HT-29 (cell line): Measurements from ENCODE around the gene NME2. TPM values are rescaled to one million over a fixed set of nuclear protein-coding genes. Genes with fewer than 3 reads are reported as not detected.

Experiments
- DNase-seq: peaks from one replicate; pipeline ENCODE4 v3.0.0-alpha.2; 2015; ENCODE audit warnings: low spot score
- total RNA-seq: library from RNA; depleted of rRNA; stranded (reverse); fragments of >200 nt; shearing (Covaris generic); gene quantifications from 2 replicates; pipeline ENCODE4 v1.2.3, GENCODE V29; 2014; rRNA removed

NME2 gene
- total RNA-seq, 1 experiment from 2014 or later, result 838 TPM

DNA sequence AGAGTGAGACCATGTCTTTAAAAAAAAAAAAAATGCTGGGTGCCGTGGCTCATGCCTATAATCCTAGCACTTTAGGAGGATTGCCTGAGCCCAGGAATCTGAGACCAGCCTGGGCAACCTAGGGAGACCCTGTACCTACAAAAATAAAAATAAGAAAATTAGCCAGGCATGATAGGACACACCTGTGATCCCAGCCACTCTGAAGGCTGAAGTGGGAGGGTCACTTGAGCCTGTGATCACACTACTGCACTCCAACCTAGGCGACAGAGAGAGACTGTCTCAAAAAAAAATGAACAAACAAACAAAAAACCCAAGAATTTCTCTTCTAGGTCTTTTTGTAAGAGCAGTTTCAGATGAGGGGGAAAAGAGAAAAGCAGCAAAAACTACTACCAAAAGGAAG is 34.6 kb downstream of the NME2 start:
- DNase-seq, result no peak

DNA sequence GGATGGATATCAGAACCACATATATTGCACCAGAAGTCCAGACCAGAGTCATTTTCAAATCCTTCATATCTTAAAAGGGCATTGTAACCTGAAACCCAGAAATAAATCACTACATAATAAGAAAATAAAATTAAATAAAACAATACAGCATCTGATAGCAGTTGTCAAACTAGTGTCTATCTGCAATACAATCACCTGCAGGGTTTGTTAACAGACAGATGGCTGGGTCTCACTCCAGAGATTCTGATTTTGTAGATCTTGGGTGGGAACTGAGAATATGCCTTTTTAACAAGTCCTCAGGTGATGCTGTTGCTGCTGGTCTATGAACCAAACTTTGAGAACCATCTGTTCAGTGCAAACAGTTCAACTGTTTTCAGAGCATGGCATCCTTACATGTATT is 37.6 kb downstream of the NME2 start:
- DNase-seq, result no peak

DNA sequence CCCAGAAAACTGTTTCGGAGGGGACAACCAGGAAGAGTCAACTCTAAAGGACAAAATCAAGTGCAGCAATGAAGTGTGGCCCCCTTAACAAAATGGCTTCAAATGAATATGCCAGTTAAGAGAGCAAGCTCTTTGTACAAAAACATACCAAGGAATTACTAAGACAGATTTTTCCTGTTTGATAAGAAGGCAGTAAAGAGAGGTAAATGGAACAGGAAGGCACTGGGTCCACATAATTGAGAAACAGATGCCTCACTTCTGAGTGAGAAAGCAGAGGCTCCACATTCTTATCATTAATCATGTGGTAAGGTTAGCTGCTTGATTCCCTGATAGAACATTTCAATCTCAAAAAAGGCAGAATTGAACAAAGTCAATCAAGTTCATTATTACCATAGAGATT is 48.7 kb downstream of the NME2 start:
- no peak for DNase-seq

DNA sequence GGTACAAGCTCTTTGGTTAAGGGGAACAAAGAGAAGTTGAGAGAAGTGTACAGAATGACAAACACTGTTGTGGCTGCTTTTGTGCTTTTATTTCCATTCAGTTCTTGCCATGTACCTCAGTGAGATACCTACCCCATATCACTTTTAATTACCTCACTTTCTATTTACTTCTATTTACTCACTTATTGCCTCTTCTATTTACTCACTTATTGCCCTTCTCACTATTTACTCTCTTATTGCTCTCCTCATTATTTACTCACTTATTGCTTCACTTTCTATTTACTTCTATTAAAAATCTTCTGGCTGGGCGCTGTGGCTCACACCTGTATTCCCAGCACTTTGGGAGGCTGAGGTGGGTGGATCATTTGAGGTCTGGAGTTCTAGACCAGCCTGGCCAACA is 51.7 kb downstream of the NME2 start:
- DNase-seq, result no peak

DNA sequence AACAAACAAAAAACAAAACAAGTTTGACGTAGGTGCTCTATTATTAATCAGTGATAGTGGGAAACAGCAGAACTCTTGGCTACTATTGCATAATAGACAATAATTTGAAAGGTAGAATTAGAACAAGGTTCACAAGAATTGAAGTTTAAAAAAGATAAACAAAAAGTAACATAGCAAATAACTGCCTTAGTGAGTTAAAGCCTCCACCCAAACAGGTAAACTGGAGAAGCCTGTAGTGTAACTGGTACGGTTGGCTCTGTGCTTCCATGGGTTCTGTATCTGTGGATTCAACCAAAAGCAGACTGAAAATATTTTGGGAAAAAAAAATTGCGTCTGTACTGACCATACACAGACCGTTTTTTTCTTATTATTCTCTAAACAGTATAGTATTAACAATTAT is 55.1 kb downstream of the NME2 start:
- DNase-seq, result no peak

Other genes with a start within 250 kb of the NME2 start
- gene SPAG9, start 45.5 kb upstream of the NME2 start, total RNA-seq, result 25.9 and 27.0 TPM in 2 replicates
- 237 and 256 TPM in 2 replicates for gene NME1, start 12.9 kb upstream of the NME2 start, total RNA-seq
- gene MBTD1, start 93.6 kb downstream of the NME2 start, total RNA-seq, result 5.9 and 8.3 TPM in 2 replicates
- gene UTP18, start 94.1 kb downstream of the NME2 start, total RNA-seq, result 32.3 and 33.2 TPM in 2 replicates